Kidney (tissue), 14 donors: ENCODE measurements around the gene FMN2. TPM values are rescaled to one million over a fixed set of nuclear protein-coding genes. Genes with fewer than 3 reads are reported as not detected.

Source experiments
- DNase-seq, 5 donors: peaks; one replicate each; pipeline ENCODE4 v3.0.0-alpha.2; 2013 to 2020
- FAIRE-seq: peaks from 2 replicates; lab custom pipeline; 2012; peaks lifted over from hg19 to GRCh38; lab: Jason Lieb, UNC
- H3K27ac ChIP-seq, 2 donors: one replicate each; pipeline ENCODE4 v1.7.0; 2013; ENCODE audit warnings: low read depth in 2 of 2, low read length in 2 of 2, inconsistent platforms in 1 of 2
- H3K27me3 ChIP-seq: one replicate; pipeline ENCODE4 v1.7.1; 2013; ENCODE audit warnings: low read length, inconsistent platforms; ENCODE audit not compliant: control insufficient read depth, insufficient read depth
- H3K36me3 ChIP-seq, 3 donors: one replicate each; pipeline versions ENCODE4 v1.7.0 to v1.7.1; 2013; ENCODE audit warnings: low read length in 3 of 3, control low read depth in 1 of 3, inconsistent platforms in 1 of 3; ENCODE audit not compliant: insufficient read depth in 3 of 3, control insufficient read depth in 2 of 3
- H3K4me1 ChIP-seq, 3 donors: one replicate each; pipeline versions ENCODE4 v1.7.0 to v1.7.1; 2013; ENCODE audit warnings: low read length in 3 of 3, inconsistent platforms in 1 of 3, low read depth in 1 of 3; ENCODE audit not compliant: control insufficient read depth in 2 of 3, insufficient read depth in 2 of 3
- H3K4me3 ChIP-seq, 3 donors: one replicate each; pipeline versions ENCODE4 v1.7.0 to v1.8.1; 2013; ENCODE audit warnings: low read length in 3 of 3, control low read depth in 1 of 3, inconsistent platforms in 1 of 3
- H3K9ac ChIP-seq, 3 donors: one replicate each; pipeline versions ENCODE4 v1.7.0 to v1.7.1; 2013; ENCODE audit warnings: low read length in 3 of 3, control low read depth in 1 of 3, inconsistent platforms in 1 of 3
- H3K9me3 ChIP-seq, 3 donors: one replicate each; pipeline versions ENCODE4 v1.7.0 to v1.7.1; 2013; ENCODE audit warnings: low read length in 3 of 3, control low read depth in 1 of 3, inconsistent platforms in 1 of 3; ENCODE audit not compliant: control insufficient read depth in 2 of 3, insufficient read depth in 1 of 3
- CTCF ChIP-seq: IDR thresholded peaks from 3 replicates; pipeline ENCODE4 v1.5.1; 2012; ENCODE audit warnings: mild to moderate bottlenecking, moderate library complexity, borderline replicate concordance; ENCODE audit not compliant: insufficient read depth; ENCODE audit errors: extremely low read depth
- intact Hi-C: fragments of 100-400 bp; cut with DNase I; formaldehyde crosslinking; loops from one replicate; pipeline ENCODE4 v1.11.1; 2022
- polyA plus RNA-seq: library from polyadenylated mRNA; stranded (reverse); fragments of 350-450 nt; fragmentation: Illumina TruSeq; extraction: RNeasy Lipid Tissue Mini Kit (QIAGEN cat#74804); gene quantifications from one replicate; pipeline ENCODE4 v1.2.3, GENCODE V29; 2014; ENCODE audit warnings: low read depth, low replicate concordance; ENCODE audit not compliant: insufficient read depth
- total RNA-seq: library from RNA; stranded (reverse); fragmentation: NEBNext Ultra II Directional; extraction: Animal tissue kit (Norgen Biotek cat#: 25700); gene quantifications from one replicate; pipeline ENCODE4 v1.2.1, GENCODE V29; 2021
- donor health status: control.
- donor health status: control.
- donor health status: control.
- donor health status: control.
- donor health status: control.
- donor health status: DM: yes; HTN: yes; CAD: no.
- donor health status: Normal renal cell carcinoma (clear cell type).

Gene FMN2
- total and polyA plus RNA-seq, 2 donors from 2014 or later = 0.06 to 3.4 TPM

- no peak for TF ChIP-seq CTCF
- H3K27me3 ChIP-seq = no peaks in the 10 kb centered on the region
- H3K9ac ChIP-seq = no peak overlapping the region
- no peak overlapping the region for H3K4me3 ChIP-seq
- FAIRE-seq (no peak), DNase-seq (no peak)
- intact Hi-C loops = no loop called here
- no peaks in the 10 kb centered on the region for H3K4me1 ChIP-seq
- H3K27ac ChIP-seq = no peak overlapping the region
- no peaks in the 10 kb centered on the region for H3K9me3 ChIP-seq
- no peaks in the 10 kb centered on the region for H3K36me3 ChIP-seq
Observed at GRCh38 chr1:240151136-240151735, 59.6 kb downstream of the FMN2 start.

GRCh38 chr1:240152611-240153297 lies 61.1 kb downstream of the FMN2 start:
- Histone ChIP-seq H3K27ac (no peak overlapping the region), H3K9me3 (no peaks in the 10 kb centered on the region), H3K4me1 (no peaks in the 10 kb centered on the region), H3K9ac (no peak overlapping the region), H3K36me3 (no peaks in the 10 kb centered on the region), H3K27me3 (no peaks in the 10 kb centered on the region), H3K4me3 (no peak overlapping the region)
- no peak for FAIRE-seq
- intact Hi-C loops = no loop called here
- TF ChIP-seq CTCF = no peak
- DNase-seq = no peak

- no peaks in the 10 kb centered on the region for H3K36me3 ChIP-seq
- intact Hi-C loops = no loop called here
- no peak overlapping the region for H3K9ac ChIP-seq
- H3K4me3 ChIP-seq = no peak overlapping the region
- FAIRE-seq (no peak), DNase-seq (no peak)
- H3K27ac ChIP-seq = no peak overlapping the region
- no peak for TF ChIP-seq CTCF
- no peaks in the 10 kb centered on the region for H3K9me3 ChIP-seq
- H3K27me3 ChIP-seq = no peaks in the 10 kb centered on the region
- H3K4me1 ChIP-seq = no peaks in the 10 kb centered on the region
Observed at GRCh38 chr1:240155605-240156004, 63.9 kb downstream of the FMN2 start.
